ENCODE measurements around the gene SCYGR7.

SCYGR7 gene

GRCh38 chr2:227759411-227760118 lies 31.4 kb downstream of the SCYGR7 start:
- Histone ChIP-seq H3K27me3 (ENCODE audit: control insufficient read depth, insufficient read depth, low read length) (no peaks in the 10 kb centered on the region), H3K4me3 (ENCODE audit: low read depth, low read length) (no peak overlapping the region), H3K36me3 (ENCODE audit: control insufficient read depth, insufficient read depth, low read length) (no peaks in the 10 kb centered on the region), H3K27ac (ENCODE audit: low read depth, low read length) (no peak overlapping the region), H3K4me1 (ENCODE audit: control insufficient read depth, insufficient read depth, low read length) (peaks cover 17% of the 10 kb centered on the region), H3K9me3 (ENCODE audit: control insufficient read depth, insufficient read depth, low read depth, low read length) (no peaks in the 10 kb centered on the region), H3K9ac (ENCODE audit: low read length) (no peak overlapping the region)

- Histone ChIP-seq H3K9ac (ENCODE audit: low read length) (no peak overlapping the region), H3K9me3 (ENCODE audit: control insufficient read depth, insufficient read depth, low read depth, low read length) (no peaks in the 10 kb centered on the region), H3K4me3 (ENCODE audit: low read depth, low read length) (no peak overlapping the region), H3K36me3 (ENCODE audit: control insufficient read depth, insufficient read depth, low read length) (no peaks in the 10 kb centered on the region), H3K27me3 (ENCODE audit: control insufficient read depth, insufficient read depth, low read length) (no peaks in the 10 kb centered on the region), H3K4me1 (ENCODE audit: control insufficient read depth, insufficient read depth, low read length) (peaks cover 14% of the 10 kb centered on the region), H3K27ac (ENCODE audit: low read depth, low read length) (no peak overlapping the region)
Observed at GRCh38 chr2:227761740-227762476, 33.8 kb downstream of the SCYGR7 start.

GRCh38 chr2:227765788-227766372 lies 37.7 kb downstream of the SCYGR7 start:
- Histone ChIP-seq H3K27me3 (ENCODE audit: control insufficient read depth, insufficient read depth, low read length) (no peaks in the 10 kb centered on the region), H3K9ac (ENCODE audit: low read length) (no peak overlapping the region), H3K4me1 (ENCODE audit: control insufficient read depth, insufficient read depth, low read length) (no peaks in the 10 kb centered on the region), H3K9me3 (ENCODE audit: control insufficient read depth, insufficient read depth, low read depth, low read length) (no peaks in the 10 kb centered on the region), H3K27ac (ENCODE audit: low read depth, low read length) (no peak overlapping the region), H3K36me3 (ENCODE audit: control insufficient read depth, insufficient read depth, low read length) (no peaks in the 10 kb centered on the region), H3K4me3 (ENCODE audit: low read depth, low read length) (no peak overlapping the region)

- no peaks in the 10 kb centered on the region for H3K27me3 ChIP-seq (ENCODE audit: control insufficient read depth, insufficient read depth, low read length)
- no peak overlapping the region for H3K27ac ChIP-seq (ENCODE audit: low read depth, low read length)
- H3K9me3 ChIP-seq (ENCODE audit: control insufficient read depth, insufficient read depth, low read depth, low read length) = no peaks in the 10 kb centered on the region
- H3K4me1 ChIP-seq (ENCODE audit: control insufficient read depth, insufficient read depth, low read length) = no peaks in the 10 kb centered on the region
- H3K4me3 ChIP-seq (ENCODE audit: low read depth, low read length) = no peak overlapping the region
- H3K9ac ChIP-seq (ENCODE audit: low read length) = no peak overlapping the region
- H3K36me3 ChIP-seq (ENCODE audit: control insufficient read depth, insufficient read depth, low read length) = no peaks in the 10 kb centered on the region
Observed at GRCh38 chr2:227766373-227766883, 38.3 kb downstream of the SCYGR7 start.

- H3K4me3 ChIP-seq (ENCODE audit: low read depth, low read length) = no peak overlapping the region
- H3K9ac ChIP-seq (ENCODE audit: low read length) = no peak overlapping the region
- H3K36me3 ChIP-seq (ENCODE audit: control insufficient read depth, insufficient read depth, low read length) = no peaks in the 10 kb centered on the region
- H3K9me3 ChIP-seq (ENCODE audit: control insufficient read depth, insufficient read depth, low read depth, low read length) = no peaks in the 10 kb centered on the region
- H3K27ac ChIP-seq (ENCODE audit: low read depth, low read length) = no peak overlapping the region
- peaks cover 7% of the 10 kb centered on the region for H3K4me1 ChIP-seq (ENCODE audit: control insufficient read depth, insufficient read depth, low read length)
- H3K27me3 ChIP-seq (ENCODE audit: control insufficient read depth, insufficient read depth, low read length) = no peaks in the 10 kb centered on the region
Observed at GRCh38 chr2:227767830-227768229, 39.7 kb downstream of the SCYGR7 start.

- Histone ChIP-seq H3K9ac (ENCODE audit: low read length) (no peak overlapping the region), H3K27me3 (ENCODE audit: control insufficient read depth, insufficient read depth, low read length) (no peaks in the 10 kb centered on the region), H3K27ac (ENCODE audit: low read depth, low read length) (no peak overlapping the region), H3K9me3 (ENCODE audit: control insufficient read depth, insufficient read depth, low read depth, low read length) (no peaks in the 10 kb centered on the region), H3K4me3 (ENCODE audit: low read depth, low read length) (no peak overlapping the region), H3K36me3 (ENCODE audit: control insufficient read depth, insufficient read depth, low read length) (no peaks in the 10 kb centered on the region), H3K4me1 (ENCODE audit: control insufficient read depth, insufficient read depth, low read length) (peaks cover 18% of the 10 kb centered on the region)
Observed at GRCh38 chr2:227772197-227772661, 44.1 kb downstream of the SCYGR7 start.

- Histone ChIP-seq H3K9me3 (ENCODE audit: control insufficient read depth, insufficient read depth, low read depth, low read length) (no peaks in the 10 kb centered on the region), H3K27me3 (ENCODE audit: control insufficient read depth, insufficient read depth, low read length) (no peaks in the 10 kb centered on the region), H3K36me3 (ENCODE audit: control insufficient read depth, insufficient read depth, low read length) (no peaks in the 10 kb centered on the region), H3K4me1 (ENCODE audit: control insufficient read depth, insufficient read depth, low read length) (peaks cover 18% of the 10 kb centered on the region), H3K27ac (ENCODE audit: low read depth, low read length) (no peak overlapping the region; the same call in 1 of the 2 replicates), H3K9ac (ENCODE audit: low read length) (no peak overlapping the region), H3K4me3 (ENCODE audit: low read depth, low read length) (no peak overlapping the region)
Observed at GRCh38 chr2:227772932-227773331, 44.8 kb downstream of the SCYGR7 start.

- H3K4me1 ChIP-seq (ENCODE audit: control insufficient read depth, insufficient read depth, low read length) = peaks cover 18% of the 10 kb centered on the region
Observed at GRCh38 chr2:227774011-227774624, 46.0 kb downstream of the SCYGR7 start.

GRCh38 chr2:227774895-227775842 lies 47.0 kb downstream of the SCYGR7 start:
- H3K27ac ChIP-seq (ENCODE audit: low read depth, low read length) = no peak overlapping the region
- H3K27me3 ChIP-seq (ENCODE audit: control insufficient read depth, insufficient read depth, low read length) = no peaks in the 10 kb centered on the region
- H3K36me3 ChIP-seq (ENCODE audit: control insufficient read depth, insufficient read depth, low read length) = no peaks in the 10 kb centered on the region
- no peak overlapping the region for H3K4me3 ChIP-seq (ENCODE audit: low read depth, low read length)
- no peak overlapping the region for H3K9ac ChIP-seq (ENCODE audit: low read length)
- no peaks in the 10 kb centered on the region for H3K9me3 ChIP-seq (ENCODE audit: control insufficient read depth, insufficient read depth, low read depth, low read length)
- H3K4me1 ChIP-seq (ENCODE audit: control insufficient read depth, insufficient read depth, low read length) = peaks cover 18% of the 10 kb centered on the region

More at GRCh38 chr2:227774011-227774624, 46.0 kb downstream of the SCYGR7 start:
- Histone ChIP-seq H3K27me3 (ENCODE audit: control insufficient read depth, insufficient read depth, low read length) (no peaks in the 10 kb centered on the region), H3K27ac (ENCODE audit: low read depth, low read length) (no peak overlapping the region), H3K4me3 (ENCODE audit: low read depth, low read length) (no peak overlapping the region), H3K9me3 (ENCODE audit: control insufficient read depth, insufficient read depth, low read depth, low read length) (no peaks in the 10 kb centered on the region), H3K9ac (ENCODE audit: low read length) (no peak overlapping the region), H3K36me3 (ENCODE audit: control insufficient read depth, insufficient read depth, low read length) (no peaks in the 10 kb centered on the region)
